Nephron progenitor cell (in vitro differentiated cells): Measurements from ENCODE around the gene ISG20.

Source experiments
- DNase-seq: peaks from one replicate; pipeline ENCODE4 v3.0.0; 2021
- H3K27ac Mint-ChIP-seq: 2 replicates; pipeline ENCODE4 v1.8.0; 2021; ENCODE audit warnings: mild to moderate bottlenecking, moderate library complexity, mixed read lengths
- H3K27me3 Mint-ChIP-seq: 2 replicates; pipeline ENCODE4 v1.8.0; 2021; ENCODE audit warnings: mild to moderate bottlenecking, low read depth, mixed read lengths; ENCODE audit not compliant: poor library complexity
- H3K36me3 Mint-ChIP-seq: 2 replicates; pipeline ENCODE4 v1.8.0; 2021; ENCODE audit warnings: low read depth, mixed read lengths
- H3K4me1 Mint-ChIP-seq: 2 replicates; pipeline ENCODE4 v1.8.0; 2021; ENCODE audit warnings: mixed read lengths
- H3K4me3 Mint-ChIP-seq: 2 replicates; pipeline ENCODE4 v1.8.0; 2021; ENCODE audit warnings: mild to moderate bottlenecking, moderate library complexity, mixed read lengths
- H3K9me3 Mint-ChIP-seq: 2 replicates; pipeline ENCODE4 v1.8.0; 2021; ENCODE audit warnings: mild to moderate bottlenecking, moderate library complexity, mixed read lengths
- CTCF ChIP-seq: fragments of 200-600 bp; sonication (generic); IDR thresholded peaks from 2 replicates; pipeline ENCODE4 v1.5.0; 2021; ENCODE audit warnings: antibody characterized with exemption

Gene ISG20

GRCh38 chr15:88661041-88661700 lies 22.4 kb downstream of the ISG20 start:
- no peak for DNase-seq
- no peaks in the 10 kb centered on the region for H3K36me3 Mint-ChIP-seq
- H3K4me3 Mint-ChIP-seq, result no peak overlapping the region
- H3K4me1 Mint-ChIP-seq, result peaks cover 15% of the 10 kb centered on the region
- peaks cover 17% of the 10 kb centered on the region for H3K9me3 Mint-ChIP-seq
- no peak overlapping the region for H3K27ac Mint-ChIP-seq
- TF ChIP-seq CTCF, result no peak
- peaks cover 47% of the 10 kb centered on the region for H3K27me3 Mint-ChIP-seq

GRCh38 chr15:88661761-88662556 lies 23.1 kb downstream of the ISG20 start:
- peaks cover 20% of the 10 kb centered on the region for H3K9me3 Mint-ChIP-seq
- H3K4me1 Mint-ChIP-seq, result peaks cover 15% of the 10 kb centered on the region
- H3K27me3 Mint-ChIP-seq, result peaks cover 45% of the 10 kb centered on the region
- no peak overlapping the region for H3K27ac Mint-ChIP-seq
- H3K4me3 Mint-ChIP-seq, result no peak overlapping the region
- no peak for TF ChIP-seq CTCF
- H3K36me3 Mint-ChIP-seq, result no peaks in the 10 kb centered on the region
- no peak for DNase-seq

- Mint-ChIP-seq H3K27me3 (peaks cover 50% of the 10 kb centered on the region), H3K9me3 (peaks cover 20% of the 10 kb centered on the region), H3K36me3 (no peaks in the 10 kb centered on the region), H3K4me1 (peaks cover 7% of the 10 kb centered on the region), H3K27ac (no peak overlapping the region), H3K4me3 (no peak overlapping the region)
- DNase-seq, result no peak
- no peak for TF ChIP-seq CTCF
Observed at GRCh38 chr15:88663141-88663621, 24.4 kb downstream of the ISG20 start.

- no peak overlapping the region for H3K4me3 Mint-ChIP-seq
- H3K27ac Mint-ChIP-seq, result no peak overlapping the region
- peaks cover 29% of the 10 kb centered on the region for H3K9me3 Mint-ChIP-seq
- H3K36me3 Mint-ChIP-seq, result no peaks in the 10 kb centered on the region
- TF ChIP-seq CTCF, result no peak
- no peak for DNase-seq
- no peaks in the 10 kb centered on the region for H3K4me1 Mint-ChIP-seq
- peaks cover 48% of the 10 kb centered on the region for H3K27me3 Mint-ChIP-seq
Observed at GRCh38 chr15:88664151-88664778, 25.4 kb downstream of the ISG20 start.

GRCh38 chr15:88674661-88675060 lies 35.8 kb downstream of the ISG20 start:
- Mint-ChIP-seq H3K27me3 (peaks cover 54% of the 10 kb centered on the region), H3K27ac (no peak overlapping the region), H3K4me3 (no peak overlapping the region), H3K36me3 (no peaks in the 10 kb centered on the region), H3K9me3 (peaks cover 11% of the 10 kb centered on the region), H3K4me1 (no peaks in the 10 kb centered on the region)
- TF ChIP-seq CTCF, result no peak
- DNase-seq, result no peak
